GM19372 (cell line): ENCODE results near the gene TAF8.

Experiments
- ATAC-seq: cut with Tn5 transposase; IDR thresholded peaks from one replicate; pipeline ENCODE4 v1.9.1; 2021; ENCODE audit warnings: mild to moderate bottlenecking, low read depth, moderate library complexity; ENCODE audit not compliant: unreplicated experiment

TAF8 gene

DNA sequence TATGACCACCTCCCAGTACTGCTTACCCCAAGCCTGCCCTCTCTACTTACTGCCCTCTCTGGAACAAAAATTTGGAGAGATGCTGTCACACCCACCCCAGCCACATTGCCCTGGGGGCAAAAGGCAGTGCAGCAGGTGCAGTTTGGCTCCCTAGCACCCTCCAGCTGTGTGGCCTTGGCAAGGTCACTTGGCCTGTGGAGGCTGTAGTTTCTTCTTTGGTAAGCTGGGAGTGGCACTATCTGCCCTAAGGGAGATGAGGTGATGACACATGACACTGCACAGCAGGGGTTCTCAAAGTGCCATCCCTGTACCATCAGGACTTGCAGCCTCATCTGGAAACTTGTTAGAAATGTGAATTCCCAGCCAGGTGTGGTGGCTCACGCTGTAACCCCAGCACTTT is 44.8 kb downstream of the TAF8 start:
- ATAC-seq, result no peak

DNA sequence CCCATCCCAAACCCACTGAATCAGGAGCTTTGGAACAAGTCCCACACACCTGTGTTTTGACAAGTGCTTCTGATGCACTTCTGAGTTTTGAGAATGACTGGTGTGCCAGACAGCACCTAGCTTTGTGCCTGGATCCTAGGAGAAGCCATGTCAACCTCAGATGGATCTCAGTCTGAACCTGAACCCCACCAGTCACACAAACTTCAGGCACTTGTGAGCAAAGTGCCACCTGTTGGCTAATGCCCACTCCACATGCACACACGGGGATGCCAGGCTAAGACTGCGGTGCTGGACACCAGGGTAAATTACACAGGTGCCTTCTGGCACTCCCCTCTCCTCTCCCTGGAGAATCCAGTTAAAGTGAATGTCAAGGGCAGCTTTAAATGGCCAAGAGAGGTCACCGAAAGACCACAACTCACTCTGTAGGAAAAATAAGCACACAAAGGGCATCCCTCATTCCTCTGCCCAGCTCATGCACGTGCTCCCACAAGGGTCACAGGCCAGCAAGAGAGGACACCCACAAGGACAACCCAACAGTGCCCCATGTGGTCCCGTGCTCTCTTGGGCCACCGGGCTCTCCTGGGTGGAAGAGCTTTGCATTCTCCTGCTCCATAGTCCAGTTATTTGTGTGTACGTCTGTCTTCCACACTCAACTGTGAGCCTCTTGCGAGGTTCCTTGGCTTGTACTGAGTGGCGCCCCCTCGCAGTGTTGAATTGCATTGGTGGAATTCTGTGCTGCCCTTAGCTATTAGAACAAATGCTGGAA is 45.6 kb downstream of the TAF8 start:
- no peak for ATAC-seq

DNA sequence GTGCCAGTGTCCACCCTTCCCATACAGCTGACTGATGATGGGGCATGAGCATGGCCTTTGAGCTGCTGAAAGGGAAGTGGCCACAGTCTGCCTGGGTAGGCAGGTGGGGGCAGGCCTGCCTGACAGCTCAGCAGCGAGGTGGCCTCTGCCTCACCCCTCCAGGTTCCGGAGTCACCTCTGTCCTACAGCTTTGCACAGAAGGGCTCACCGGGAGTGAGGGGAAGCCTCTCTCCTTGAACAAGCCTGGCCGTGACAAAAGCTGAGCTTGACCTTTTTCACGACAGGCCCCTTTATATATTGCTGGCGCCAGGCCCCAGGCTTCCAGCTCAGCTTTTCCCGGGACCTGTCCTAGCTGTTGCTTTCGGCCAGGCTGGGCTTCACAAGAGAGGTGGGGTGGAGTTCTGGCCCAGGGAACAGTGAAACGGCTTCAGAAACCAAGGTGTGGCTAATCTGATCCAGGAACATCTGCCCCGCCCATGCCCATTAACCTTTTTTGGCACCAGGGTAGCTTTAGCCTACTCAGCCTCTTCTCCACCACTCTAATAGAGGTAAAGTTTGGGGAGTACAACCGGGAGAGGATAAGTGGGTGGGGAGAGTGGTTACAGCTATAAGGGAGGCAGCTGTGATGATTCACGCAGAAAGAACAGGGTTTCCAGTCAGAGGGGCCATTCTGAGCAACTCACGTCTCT is 49.2 kb downstream of the TAF8 start:
- ATAC-seq, result no peak

DNA sequence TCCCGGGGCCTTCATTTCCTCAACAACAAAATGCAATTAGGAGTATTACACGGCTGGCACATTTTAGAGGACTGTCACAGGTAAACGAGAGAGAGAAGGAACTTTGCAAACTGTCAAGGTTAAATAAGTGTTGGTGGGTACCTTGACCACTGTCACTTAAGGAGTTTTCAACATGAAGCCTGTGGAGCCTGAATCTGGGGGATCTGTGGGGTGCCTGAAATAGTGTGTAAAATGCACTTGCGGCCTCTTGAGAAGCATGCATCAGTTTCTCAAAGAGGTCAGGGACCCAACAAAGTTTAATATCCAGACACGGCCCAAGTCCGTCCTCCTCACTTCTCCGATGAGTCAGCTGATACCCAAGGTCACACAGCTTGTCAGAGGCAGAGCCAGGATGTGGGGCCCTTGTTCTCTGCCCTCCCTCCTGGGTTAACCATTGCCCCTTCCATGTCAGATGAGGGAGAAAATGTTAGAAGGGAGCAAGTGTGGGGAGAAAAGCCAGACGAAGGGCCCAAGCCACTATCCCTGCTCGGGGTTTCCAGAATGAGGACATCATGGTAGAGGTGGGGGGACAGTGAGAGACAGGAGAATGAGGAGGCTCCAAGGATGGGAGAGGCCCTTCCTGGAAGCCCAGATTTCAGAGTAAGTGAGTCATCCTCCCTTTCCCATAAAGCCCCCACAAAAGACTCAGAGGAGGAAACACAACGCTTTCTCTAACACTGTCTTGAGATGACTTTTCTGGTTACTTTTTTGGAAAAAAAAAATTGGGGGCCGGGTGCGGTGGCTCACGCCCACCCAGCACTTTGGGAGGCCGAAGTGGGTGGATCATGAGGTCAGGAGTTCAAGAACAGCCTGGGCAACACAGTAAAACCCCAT is 49.9 kb downstream of the TAF8 start:
- no peak for ATAC-seq

DNA sequence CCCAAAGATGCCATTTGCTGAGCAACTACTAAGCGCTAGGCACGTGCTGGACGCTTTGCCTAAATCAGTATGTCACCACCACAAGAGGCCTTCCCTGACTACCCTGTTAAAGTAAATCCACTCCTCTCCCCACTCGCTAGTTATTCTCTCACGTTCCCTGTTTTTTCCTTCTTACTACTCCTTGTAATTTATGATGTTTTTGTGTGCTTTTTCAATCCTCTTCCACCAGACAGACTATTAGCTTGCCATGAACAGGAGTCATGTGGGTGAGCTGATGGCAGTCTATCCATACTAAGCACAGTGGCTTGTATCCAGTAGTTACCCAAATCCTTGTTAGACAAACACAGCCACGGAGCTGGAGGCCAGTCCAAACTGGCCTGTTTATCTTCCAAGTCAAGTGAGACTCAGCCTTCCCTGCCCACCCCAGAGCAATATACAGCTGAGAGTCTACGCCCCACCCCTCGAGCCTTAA is 50.9 kb downstream of the TAF8 start:
- ATAC-seq, result no peak

DNA sequence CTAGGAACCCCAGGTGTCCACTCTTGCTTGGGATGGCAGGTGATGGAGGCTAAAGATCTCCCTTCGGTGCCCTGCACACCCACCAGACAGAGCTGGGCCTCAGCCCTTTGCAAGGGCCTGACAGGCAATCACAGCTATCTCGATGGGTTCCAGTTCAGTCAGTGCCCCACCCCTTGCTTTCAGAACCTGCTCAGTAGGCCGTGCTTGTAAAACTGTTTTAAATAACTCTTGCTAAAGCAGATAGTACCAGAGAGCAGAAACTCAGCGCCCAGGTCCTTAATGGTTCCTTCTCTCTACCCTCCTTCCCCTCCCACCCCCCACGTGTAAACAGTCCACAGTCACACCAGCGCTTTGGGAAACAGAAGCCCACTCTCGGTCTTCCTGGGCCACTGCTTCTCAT is 52.9 kb downstream of the TAF8 start:
- ATAC-seq, result no peak

DNA sequence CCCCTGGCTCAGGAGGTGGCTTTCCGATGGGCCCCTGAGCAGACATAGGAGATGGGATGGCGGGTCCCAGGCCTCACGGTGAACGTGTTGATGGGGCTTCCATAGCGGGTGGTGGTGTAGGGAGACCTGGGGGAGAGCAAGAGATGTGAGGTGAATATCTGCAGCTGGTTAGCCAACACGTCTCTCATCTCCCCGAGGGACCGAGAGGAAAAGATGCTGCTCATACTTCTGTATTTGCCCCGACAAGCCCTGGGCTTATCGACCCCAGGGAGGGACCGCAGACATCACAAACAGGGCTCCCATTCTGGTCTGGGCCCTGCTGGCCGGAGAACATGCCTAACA is 53.4 kb downstream of the TAF8 start:
- no peak for ATAC-seq

DNA sequence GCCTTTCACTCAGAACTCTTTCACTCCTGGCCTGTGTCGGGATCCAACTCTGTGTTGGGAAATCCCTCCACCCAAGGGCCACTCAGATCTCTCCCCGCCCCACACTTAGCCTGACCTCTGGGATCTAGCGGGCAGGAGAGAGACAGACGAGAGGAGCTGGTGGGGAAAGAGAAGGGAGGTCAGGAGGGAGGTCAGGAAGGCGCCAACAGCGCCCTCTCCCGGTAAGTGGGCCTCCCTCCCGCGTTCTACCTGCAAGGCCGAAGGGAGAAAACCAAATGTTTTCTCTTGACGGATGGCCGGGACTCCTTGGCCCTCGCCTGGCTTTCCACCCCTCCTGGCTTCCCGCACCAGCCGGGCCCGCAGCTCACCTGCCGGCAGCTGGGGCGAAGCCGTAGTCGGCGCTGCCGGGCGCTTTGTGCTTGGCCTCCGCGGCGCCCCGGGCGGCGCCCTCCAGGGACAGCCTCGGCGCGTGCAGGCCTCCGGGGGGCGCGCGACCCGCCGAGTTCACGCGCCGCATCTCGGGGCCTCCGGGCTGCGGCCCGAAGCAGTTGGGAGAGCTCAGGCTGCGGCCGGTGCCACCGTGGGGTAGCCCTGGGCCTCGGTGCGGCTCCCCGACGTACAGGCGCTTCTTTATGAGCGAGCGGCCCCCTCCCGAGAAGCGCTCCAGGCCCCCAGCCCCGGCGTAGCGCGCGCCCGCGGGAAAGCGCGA is 53.9 kb downstream of the TAF8 start:
- peak; percentile 67 for ATAC-seq

DNA sequence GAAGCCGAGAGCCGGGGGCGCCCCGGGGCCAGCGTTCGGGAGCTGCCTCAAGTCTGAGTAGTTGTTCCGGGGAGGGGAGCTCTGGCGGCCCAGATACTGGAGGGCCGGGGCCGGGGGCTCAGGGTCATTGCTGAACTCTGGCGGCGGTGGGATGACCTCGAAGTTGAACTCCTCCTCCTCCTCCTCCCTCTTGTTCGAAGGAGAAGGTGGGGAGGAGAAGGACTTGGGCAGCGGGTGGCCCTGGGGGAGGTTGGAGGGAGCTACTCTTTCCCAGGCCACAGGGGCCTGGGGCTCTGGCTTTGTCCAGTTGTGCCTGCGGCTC is 54.4 kb downstream of the TAF8 start:
- no peak for ATAC-seq

DNA sequence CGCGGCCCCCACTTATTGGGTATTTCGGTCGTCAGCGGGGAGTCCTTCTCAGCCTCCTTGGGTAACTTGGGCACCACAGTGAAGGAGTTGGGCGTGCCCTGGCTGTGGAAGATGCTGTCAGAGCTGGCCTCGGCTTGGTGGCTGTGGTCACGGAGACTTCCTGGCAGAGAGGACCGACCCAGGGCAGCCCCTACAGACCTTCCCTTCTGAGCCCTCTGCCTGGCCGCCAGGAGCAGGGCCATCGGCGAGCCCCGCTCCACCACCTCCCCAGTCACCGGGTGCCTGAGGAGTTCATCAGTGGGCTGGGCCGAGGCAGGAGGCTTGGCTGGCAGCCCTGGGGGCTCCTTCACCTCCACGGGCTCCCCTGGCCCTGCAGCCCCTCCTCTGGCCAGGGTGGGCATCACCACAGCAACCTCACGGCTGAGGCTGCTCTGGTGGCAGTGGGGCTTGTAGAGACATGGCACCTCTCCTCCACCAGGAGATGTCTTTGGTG is 54.9 kb downstream of the TAF8 start:
- ATAC-seq, result no peak

DNA sequence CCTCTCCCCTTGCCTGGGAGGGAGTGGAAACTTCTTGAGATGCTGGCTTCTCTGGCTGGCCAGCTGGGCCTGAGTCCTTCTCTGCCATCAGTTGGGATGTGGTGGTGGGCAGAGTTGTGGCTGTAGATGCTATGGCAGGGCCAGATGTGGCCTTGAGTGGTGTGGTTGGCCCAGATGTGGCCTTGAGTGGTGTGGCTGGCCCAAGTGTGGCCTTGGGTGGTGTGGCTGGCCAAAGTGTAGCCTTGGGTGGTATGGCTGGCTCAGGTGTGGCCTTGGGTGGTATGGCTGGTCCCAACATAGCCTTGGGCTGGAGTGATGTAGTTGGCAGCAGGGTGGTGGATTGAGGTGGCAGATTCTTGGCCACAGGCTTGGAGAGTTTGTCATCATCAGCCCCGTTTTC is 55.4 kb downstream of the TAF8 start:
- ATAC-seq, result no peak

DNA sequence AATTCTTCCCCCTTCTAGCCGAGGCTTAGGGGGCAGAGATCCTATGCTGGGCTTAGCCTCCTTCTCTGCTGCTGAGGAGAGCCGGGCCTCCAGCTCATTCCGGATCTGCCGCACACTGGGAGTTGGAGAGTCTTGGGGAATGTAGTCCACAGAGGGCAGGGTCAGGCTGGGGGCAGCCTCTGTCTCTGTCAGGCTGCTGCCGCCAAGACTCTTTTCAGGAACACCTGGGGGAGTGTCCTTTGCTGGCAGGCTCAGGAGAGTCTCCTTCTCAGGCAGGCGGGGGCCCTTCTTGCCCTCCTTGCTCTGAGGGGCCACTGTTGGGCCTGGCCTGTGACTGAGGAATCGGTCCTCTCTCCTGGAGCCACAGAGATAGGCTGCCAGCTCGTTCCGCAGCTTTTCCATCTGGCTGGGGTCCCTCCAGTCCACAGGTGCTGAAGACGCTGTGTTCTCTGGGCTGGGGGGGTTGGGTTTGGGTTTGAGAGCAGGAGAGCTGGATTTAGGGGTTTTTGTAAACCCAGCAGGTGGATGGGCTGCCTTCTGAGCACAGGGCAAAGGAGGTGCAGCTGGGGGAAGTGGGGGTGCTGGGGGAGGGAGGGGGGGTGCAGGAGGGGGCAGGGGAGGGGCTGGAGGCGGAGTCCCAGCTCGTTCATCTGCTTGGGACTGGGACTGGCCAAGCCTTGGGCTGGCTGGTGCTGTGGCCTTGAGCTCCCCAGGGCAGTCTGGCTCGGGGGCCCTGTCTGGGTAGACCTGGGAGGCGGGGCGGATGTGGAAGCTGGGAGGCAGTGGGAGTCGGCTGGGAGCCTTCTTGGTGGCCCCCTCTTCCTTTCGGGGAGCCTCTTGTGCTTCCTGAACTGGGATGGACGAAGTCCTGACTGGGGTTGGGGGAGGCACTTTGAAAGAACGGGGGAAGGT is 56.0 kb downstream of the TAF8 start:
- no peak for ATAC-seq

DNA sequence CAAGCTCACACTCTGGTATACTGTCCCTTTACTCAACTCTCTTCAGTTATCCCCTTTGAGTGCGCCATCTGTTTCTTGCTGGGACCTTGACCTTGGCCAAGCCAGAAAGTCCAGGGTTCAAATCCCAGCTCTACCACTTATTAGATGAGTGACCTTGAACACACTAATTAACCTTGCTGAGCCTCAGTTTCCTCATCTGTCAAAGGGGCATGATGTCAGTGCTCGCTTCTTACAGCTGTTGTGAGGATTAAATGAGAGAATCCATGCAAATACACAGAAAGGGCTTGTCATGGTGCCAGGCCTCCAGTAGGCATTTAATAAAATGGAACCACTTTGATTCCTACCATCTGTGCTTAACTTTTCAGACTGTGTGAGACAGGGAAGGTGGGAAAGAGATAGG is 57.7 kb downstream of the TAF8 start:
- ATAC-seq, result no peak

DNA sequence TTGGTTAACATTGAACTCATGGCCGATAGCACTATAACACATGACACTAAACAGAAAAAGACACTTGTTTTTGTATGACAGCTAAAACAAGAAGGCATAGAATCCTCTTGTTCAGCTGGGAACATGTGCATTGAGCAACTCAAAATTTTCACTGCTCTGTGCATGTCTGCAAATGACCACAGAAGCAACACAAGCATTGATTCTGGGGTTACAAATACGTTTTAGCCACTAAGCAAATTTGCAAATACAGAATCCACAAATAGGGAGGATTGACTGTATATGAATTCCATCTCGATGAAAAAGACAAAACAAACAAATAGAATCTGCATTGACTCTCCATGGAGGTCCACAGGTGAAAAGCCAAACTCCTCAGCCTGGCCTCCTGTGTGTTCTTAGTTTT is 60.4 kb downstream of the TAF8 start:
- ATAC-seq, result no peak

DNA sequence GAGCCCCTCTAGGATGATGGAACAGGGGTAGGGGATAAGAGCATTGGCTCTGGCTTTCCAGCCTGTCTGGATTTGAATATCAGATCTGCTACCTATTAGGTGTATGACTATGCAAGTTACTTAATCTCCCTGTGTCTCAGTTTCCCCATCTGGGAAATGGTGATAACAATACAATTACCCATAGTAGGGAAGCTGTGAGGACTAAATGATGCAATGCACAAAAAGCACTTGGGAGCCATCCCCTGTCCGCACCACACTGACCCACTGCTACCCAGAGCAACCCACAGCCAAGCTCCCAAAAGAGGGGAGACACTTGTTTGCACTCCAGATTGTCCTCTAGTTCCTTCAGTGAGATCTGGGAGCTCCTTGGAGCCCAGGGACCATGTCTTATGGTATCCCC is 62.0 kb downstream of the TAF8 start:
- no peak for ATAC-seq

DNA sequence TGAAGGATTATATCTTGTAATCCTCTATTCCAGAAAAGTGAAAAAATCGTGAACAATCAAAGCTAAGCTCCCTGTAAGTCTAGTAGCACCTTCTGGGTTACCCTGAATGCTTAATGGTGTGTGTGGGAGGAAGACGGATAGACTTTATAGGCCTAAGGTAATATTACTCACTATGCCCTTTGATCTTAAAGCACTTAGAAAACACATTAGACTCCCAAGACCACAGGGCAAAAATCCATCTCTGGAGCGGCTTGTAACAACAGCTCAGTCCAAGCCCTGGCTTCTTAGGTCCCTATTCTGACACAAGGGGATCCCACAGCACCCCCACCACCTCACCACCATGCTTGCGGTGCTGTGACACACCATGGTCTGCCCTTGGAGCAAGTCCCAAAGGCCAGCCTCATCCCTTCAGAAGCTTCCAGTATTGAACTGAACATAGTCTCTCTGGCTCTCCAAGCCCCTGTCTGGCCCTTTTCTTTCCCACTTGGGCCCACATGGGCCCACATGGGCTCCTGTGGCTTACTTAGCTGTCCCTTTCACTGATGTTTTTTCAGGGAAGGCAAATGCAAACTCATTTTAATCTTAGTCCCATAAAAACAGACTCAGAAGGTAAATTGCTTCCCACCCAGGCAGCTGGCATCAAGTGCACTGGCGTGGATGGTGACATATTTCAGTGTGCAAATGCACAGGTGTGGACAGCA is 63.8 kb downstream of the TAF8 start:
- no peak for ATAC-seq

DNA sequence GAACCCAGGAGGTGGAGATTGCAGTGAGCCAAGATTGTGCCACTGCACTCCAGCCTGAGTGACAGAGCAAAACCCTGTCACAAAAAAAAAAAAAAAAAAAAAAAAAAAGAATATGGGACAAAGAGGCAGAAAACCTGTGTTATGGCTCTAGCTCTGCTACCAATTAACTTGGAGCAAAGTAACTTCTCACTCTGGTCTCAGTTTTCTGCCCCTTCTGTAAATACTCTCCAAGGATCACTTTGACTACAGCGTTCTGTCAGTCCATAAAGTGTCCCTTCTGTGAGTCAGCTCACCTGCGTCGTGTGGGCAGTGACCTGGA is 67.5 kb downstream of the TAF8 start:
- no peak for ATAC-seq

DNA sequence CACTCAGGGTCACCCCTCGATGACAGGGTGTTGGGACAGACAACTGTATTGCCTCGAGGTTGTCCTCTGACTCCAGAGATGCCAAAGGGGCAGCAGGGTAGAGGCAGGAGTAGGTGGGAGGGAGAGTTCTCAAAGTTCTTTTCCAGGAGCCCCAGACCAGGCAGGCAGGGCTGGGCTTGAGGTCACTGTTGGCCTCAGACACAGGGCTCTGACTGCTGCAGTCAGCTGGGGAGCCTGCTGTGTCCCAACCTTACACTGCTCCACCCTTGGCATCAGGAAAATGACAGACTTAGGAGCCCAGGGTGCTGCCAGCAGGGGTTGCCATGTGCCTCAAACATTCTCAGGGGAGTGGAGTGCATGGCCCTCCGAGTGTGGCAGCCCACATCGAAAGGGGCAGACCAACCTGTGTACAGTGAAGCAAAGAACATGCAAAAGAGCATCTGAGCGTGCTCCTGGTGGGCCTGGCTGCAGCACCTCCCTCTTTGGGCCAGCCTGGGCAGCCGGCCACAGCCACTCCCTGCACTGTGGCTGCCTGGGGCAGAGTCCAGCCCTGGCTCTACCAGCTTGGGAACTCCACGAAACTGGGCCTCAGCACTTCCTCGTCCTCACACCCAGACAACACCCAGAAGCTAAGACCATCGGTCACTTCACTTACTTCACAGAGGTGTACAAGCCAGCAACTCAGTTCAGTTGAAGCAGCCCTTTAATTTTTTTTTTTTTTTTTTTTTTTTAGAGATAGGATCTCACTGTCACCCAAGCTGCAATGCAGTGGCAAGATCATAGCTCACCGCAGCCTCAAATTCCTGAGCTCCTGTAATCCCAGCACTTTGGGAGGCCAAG is 68.1 kb downstream of the TAF8 start:
- no peak for ATAC-seq
